MM.1S (cell line): ENCODE results near the gene ATP6V1F.
A peak's percentile ranks its signal among the peaks of the same experiment; 100 is the strongest.

Source experiments
- DNase-seq: peaks from one replicate; pipeline ENCODE4 v3.0.0-alpha.2; 2015
- H2AFZ ChIP-seq: fragments of 300-600 bp; sonication (generic); 2 replicates; pipeline ENCODE4 v1.6.0; 2016; ENCODE audit warnings: antibody characterized with exemption, low read length
- H3F3A ChIP-seq: fragments of 300-600 bp; sonication (generic); 2 replicates; pipeline ENCODE4 v1.6.1; 2016; ENCODE audit warnings: mild to moderate bottlenecking, antibody characterized with exemption, low read length, moderate library complexity, mixed read lengths; ENCODE audit not compliant: insufficient read depth
- H3K27ac ChIP-seq: fragments of 300-600 bp; sonication (generic); 2 replicates; pipeline ENCODE4 v1.5.1; 2016; ENCODE audit warnings: mild to moderate bottlenecking, low read length
- H3K27me3 ChIP-seq: fragments of 300-600 bp; sonication (generic); replicated peaks from 2 replicates; pipeline ENCODE4 v1.6.0; 2016; ENCODE audit warnings: low read length; ENCODE audit not compliant: insufficient read depth
- H3K36me3 ChIP-seq: fragments of 300-600 bp; sonication (generic); replicated peaks from 2 replicates; pipeline ENCODE4 v1.6.1; 2016; ENCODE audit warnings: mild to moderate bottlenecking, low read length, mixed read lengths; ENCODE audit not compliant: insufficient read depth
- H3K4me1 ChIP-seq: fragments of 300-600 bp; sonication (generic); 2 replicates; pipeline ENCODE4 v1.6.1; 2016; ENCODE audit warnings: low read length, mixed read lengths
- H3K4me2 ChIP-seq: fragments of 300-600 bp; sonication (generic); 2 replicates; pipeline ENCODE4 v1.6.0; 2016; ENCODE audit warnings: low read depth, low read length
- H3K4me3 ChIP-seq: fragments of 300-600 bp; sonication (generic); 2 replicates; pipeline ENCODE4 v1.5.1; 2016; ENCODE audit warnings: low read length, mixed read lengths
- H3K79me2 ChIP-seq: fragments of 300-600 bp; sonication (generic); 2 replicates; pipeline ENCODE4 v1.6.1; 2016; ENCODE audit warnings: mixed run types, low read length, mixed read lengths
- H3K9ac ChIP-seq: fragments of 300-600 bp; sonication (generic); 2 replicates; pipeline ENCODE4 v1.6.1; 2016; ENCODE audit warnings: low read length, mixed read lengths
- H3K9me2 ChIP-seq: fragments of 300-600 bp; sonication (generic); replicated peaks from 2 replicates; pipeline ENCODE4 v1.6.1; 2016; ENCODE audit warnings: mild to moderate bottlenecking, low read length, mixed read lengths; ENCODE audit not compliant: insufficient read depth
- H3K9me3 ChIP-seq: fragments of 300-600 bp; sonication (generic); replicated peaks from 2 replicates; pipeline ENCODE4 v1.6.1; 2016; ENCODE audit warnings: mild to moderate bottlenecking, low read length, mixed read lengths; ENCODE audit not compliant: insufficient read depth
- H4K20me1 ChIP-seq: fragments of 300-600 bp; sonication (generic); 2 replicates; pipeline ENCODE4 v1.6.1; 2016; ENCODE audit warnings: mild to moderate bottlenecking, low read length, moderate library complexity, mixed read lengths; ENCODE audit not compliant: insufficient read depth
- CTCF ChIP-seq: fragments of 300-600 bp; sonication (generic); IDR thresholded peaks from 2 replicates; pipeline ENCODE4 v1.5.1; 2016; ENCODE audit warnings: antibody characterized with exemption, low read length, mixed read lengths
- EZH2 ChIP-seq: fragments of 300-600 bp; sonication (generic); optimal IDR thresholded peaks from 2 replicates; pipeline ENCODE3; 2017; ENCODE audit warnings: low read depth, mild to moderate bottlenecking, antibody characterized with exemption, low read length, mixed read lengths
- EZH2phosphoT487 ChIP-seq: fragments of 300-600 bp; sonication (generic); IDR thresholded peaks from 2 replicates; pipeline ENCODE4 v1.6.1; 2018; ENCODE audit warnings: antibody characterized with exemption, low read length

The ATP6V1F gene

GRCh38 chr7:128913870-128914565 lies 51.4 kb downstream of the ATP6V1F start:
- no peak overlapping the region for H3K4me2 ChIP-seq
- no peaks in the 10 kb centered on the region for H3K9me3 ChIP-seq
- no peak for DNase-seq
- H3K79me2 ChIP-seq, result no peaks in the 10 kb centered on the region
- H2AFZ ChIP-seq, result no peak overlapping the region
- H3K4me3 ChIP-seq, result no peak overlapping the region
- no peak overlapping the region for H3K9ac ChIP-seq
- H3F3A ChIP-seq, result no peaks in the 10 kb centered on the region
- H3K27ac ChIP-seq, result no peak overlapping the region
- no peaks in the 10 kb centered on the region for H3K36me3 ChIP-seq
- no peaks in the 10 kb centered on the region for H3K9me2 ChIP-seq
- no peak for TF ChIP-seq CTCF
- TF ChIP-seq EZH2phosphoT487, result no peak
- TF ChIP-seq EZH2, result no peak
- H4K20me1 ChIP-seq, result no peaks in the 10 kb centered on the region
- peaks cover under 1% of the 10 kb centered on the region for H3K4me1 ChIP-seq
- peaks cover 30% of the 10 kb centered on the region for H3K27me3 ChIP-seq

- DNase-seq, result no peak
- H4K20me1 ChIP-seq, result no peaks in the 10 kb centered on the region
- H3F3A ChIP-seq, result no peaks in the 10 kb centered on the region
- TF ChIP-seq EZH2phosphoT487, result no peak
- no peak for TF ChIP-seq CTCF
- no peak for TF ChIP-seq EZH2
- no peak overlapping the region for H2AFZ ChIP-seq
- H3K4me2 ChIP-seq, result 0 out of 2 replicates have a peak overlapping the region, but pooled peaks have one; percentile 8
- H3K27me3 ChIP-seq, result peaks cover 24% of the 10 kb centered on the region
- H3K9me3 ChIP-seq, result no peaks in the 10 kb centered on the region
- H3K79me2 ChIP-seq, result no peaks in the 10 kb centered on the region
- peaks cover 7% of the 10 kb centered on the region for H3K4me1 ChIP-seq
- H3K27ac ChIP-seq, result no peak overlapping the region
- no peak overlapping the region for H3K9ac ChIP-seq
- no peaks in the 10 kb centered on the region for H3K36me3 ChIP-seq
- H3K9me2 ChIP-seq, result no peaks in the 10 kb centered on the region
- no peak overlapping the region for H3K4me3 ChIP-seq
Measured at GRCh38 chr7:128914566-128915151, 52.0 kb downstream of the ATP6V1F start.

- H3K36me3 ChIP-seq, result no peaks in the 10 kb centered on the region
- H3K4me1 ChIP-seq, result peaks cover 11% of the 10 kb centered on the region
- peaks cover 17% of the 10 kb centered on the region for H3K27me3 ChIP-seq
- DNase-seq, result no peak
- H3F3A ChIP-seq, result no peaks in the 10 kb centered on the region
- H2AFZ ChIP-seq, result 0 out of 2 replicates have a peak overlapping the region, but pooled peaks have one; percentile 37
- no peaks in the 10 kb centered on the region for H3K9me3 ChIP-seq
- no peak overlapping the region for H3K4me2 ChIP-seq
- no peak overlapping the region for H3K9ac ChIP-seq
- no peaks in the 10 kb centered on the region for H4K20me1 ChIP-seq
- H3K4me3 ChIP-seq, result no peak overlapping the region
- TF ChIP-seq EZH2phosphoT487 (no peak), EZH2 (no peak), CTCF (no peak)
- H3K9me2 ChIP-seq, result no peaks in the 10 kb centered on the region
- no peak overlapping the region for H3K27ac ChIP-seq
- no peaks in the 10 kb centered on the region for H3K79me2 ChIP-seq
Measured at GRCh38 chr7:128915271-128915819, 52.7 kb downstream of the ATP6V1F start.
